ENCODE data around the gene TAF1A.

The TAF1A gene

DNA sequence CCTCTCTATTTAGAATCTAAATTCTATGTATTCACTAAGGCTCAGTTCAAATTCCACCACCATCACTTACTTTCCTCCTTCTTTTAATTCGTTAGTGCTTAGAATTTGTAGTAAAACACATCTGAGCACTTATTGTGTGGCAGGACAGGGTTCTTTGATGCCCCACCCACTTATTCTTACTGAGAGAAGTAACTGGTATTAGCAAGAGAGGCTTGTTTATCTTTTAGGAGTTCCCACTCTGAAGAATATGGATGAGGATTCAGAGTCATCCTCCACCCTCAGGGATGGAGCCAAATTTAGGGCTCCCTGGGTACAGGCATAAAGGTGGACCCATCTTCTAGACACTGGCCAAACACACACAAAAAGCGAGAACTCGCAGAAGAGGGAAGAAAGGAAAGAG lies 11.5 kb upstream of the TAF1A start:
- Histone ChIP-seq H3K9ac (ENCODE audit: low read length in 5 of 5) (no peak overlapping the region), H3K4me1 (ENCODE audit: control insufficient read depth in 5 of 5, insufficient read depth in 5 of 5, low read length in 5 of 5) (no peaks in the 10 kb centered on the region), H3K27me3 (ENCODE audit: control insufficient read depth in 5 of 5, insufficient read depth in 4 of 5, low read length in 5 of 5) (no peaks in the 10 kb centered on the region), H3K4me3 (ENCODE audit: low read depth in 1 of 5, low read length in 5 of 5) (no peak overlapping the region), H3K27ac (ENCODE audit: low read depth, low read length) (no peak overlapping the region), H3K9me3 (ENCODE audit: control insufficient read depth in 5 of 5, low read length in 5 of 5) (no peaks in the 10 kb centered on the region), H3K36me3 (ENCODE audit: control insufficient read depth in 5 of 5, insufficient read depth in 5 of 5, low read length in 5 of 5) (no peaks in the 10 kb centered on the region)

DNA sequence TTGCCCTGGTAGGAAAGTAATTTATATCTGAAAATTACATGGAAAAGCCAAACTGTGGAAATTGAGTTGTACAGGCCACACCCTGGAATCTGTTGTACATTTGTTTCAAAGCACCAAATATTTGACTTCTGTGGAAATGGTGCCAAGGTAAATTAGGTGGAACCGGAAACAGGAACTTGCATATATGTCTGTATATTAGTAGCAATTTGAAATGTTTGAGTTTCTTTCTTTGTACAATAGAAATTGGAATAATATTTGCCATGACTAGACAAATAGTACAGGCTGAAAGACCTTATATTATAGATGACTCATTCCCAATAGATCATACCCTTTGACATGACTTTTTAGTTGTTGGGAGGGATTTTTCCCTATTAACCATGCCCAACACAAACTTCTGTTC lies 10.5 kb upstream of the TAF1A start:
- Histone ChIP-seq H3K9ac (ENCODE audit: low read length in 5 of 5) (no peak overlapping the region), H3K27me3 (ENCODE audit: control insufficient read depth in 5 of 5, insufficient read depth in 4 of 5, low read length in 5 of 5) (no peaks in the 10 kb centered on the region)

DNA sequence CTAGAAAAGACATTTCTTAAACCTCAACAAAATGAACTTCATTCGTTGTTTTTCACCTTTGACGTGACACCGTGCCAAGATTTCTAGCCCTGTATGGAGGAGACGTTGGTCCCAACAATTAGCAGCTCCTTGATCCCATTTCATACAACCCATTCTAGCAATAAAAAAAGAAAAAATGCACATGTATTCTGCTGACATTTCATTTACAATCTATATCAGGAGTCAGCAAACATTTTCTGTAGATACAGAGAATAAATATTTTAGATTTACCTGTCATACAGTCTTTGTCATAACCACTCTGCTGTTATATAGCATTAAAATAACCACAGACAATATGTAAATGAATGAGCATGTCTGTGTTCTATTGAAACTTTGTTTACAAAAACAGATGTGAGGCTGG lies 7.0 kb upstream of the TAF1A start:
- Histone ChIP-seq H3K4me3 (ENCODE audit: low read depth in 1 of 5, low read length in 5 of 5) (no peak overlapping the region), H3K27me3 (ENCODE audit: control insufficient read depth in 5 of 5, insufficient read depth in 4 of 5, low read length in 5 of 5) (no peaks in the 10 kb centered on the region), H3K4me1 (ENCODE audit: control insufficient read depth in 5 of 5, insufficient read depth in 5 of 5, low read length in 5 of 5) (no peaks in the 10 kb centered on the region)

More for the DNA sequence above, 10.5 kb upstream of the TAF1A start:
- H3K9me3 ChIP-seq (ENCODE audit: control insufficient read depth in 5 of 5, low read length in 5 of 5) = peaks cover 0 to 3% (median 0%) of the 10 kb centered on the region in 5 donors
- no peak overlapping the region for H3K4me3 ChIP-seq (ENCODE audit: low read depth in 1 of 5, low read length in 5 of 5)
- no peaks in the 10 kb centered on the region for H3K4me1 ChIP-seq (ENCODE audit: control insufficient read depth in 5 of 5, insufficient read depth in 5 of 5, low read length in 5 of 5)
- H3K36me3 ChIP-seq (ENCODE audit: control insufficient read depth in 5 of 5, insufficient read depth in 5 of 5, low read length in 5 of 5) = no peaks in the 10 kb centered on the region
- H3K27ac ChIP-seq (ENCODE audit: low read depth, low read length) = no peak overlapping the region

GRCh38 chr1:222594789-222595188 lies 5.1 kb upstream of the TAF1A start:
- Histone ChIP-seq H3K4me1 (ENCODE audit: control insufficient read depth in 5 of 5, insufficient read depth in 5 of 5, low read length in 5 of 5) (peaks cover 2 to 9% (median 7%) of the 10 kb centered on the region in 5 donors), H3K4me3 (ENCODE audit: low read depth in 1 of 5, low read length in 5 of 5) (no peak overlapping the region), H3K9ac (ENCODE audit: low read length in 5 of 5) (no peak overlapping the region), H3K36me3 (ENCODE audit: control insufficient read depth in 5 of 5, insufficient read depth in 5 of 5, low read length in 5 of 5) (no peaks in the 10 kb centered on the region), H3K9me3 (ENCODE audit: control insufficient read depth in 5 of 5, low read length in 5 of 5) (peaks cover 0 to 3% (median 0%) of the 10 kb centered on the region in 5 donors), H3K27ac (ENCODE audit: low read depth, low read length) (no peak overlapping the region), H3K27me3 (ENCODE audit: control insufficient read depth in 5 of 5, insufficient read depth in 4 of 5, low read length in 5 of 5) (no peaks in the 10 kb centered on the region)

More for the DNA sequence above, 7.0 kb upstream of the TAF1A start:
- no peak overlapping the region for H3K9ac ChIP-seq (ENCODE audit: low read length in 5 of 5)
- H3K27ac ChIP-seq (ENCODE audit: low read depth, low read length) = no peak overlapping the region
- peaks cover 0 to 3% (median 0%) of the 10 kb centered on the region in 5 donors for H3K9me3 ChIP-seq (ENCODE audit: control insufficient read depth in 5 of 5, low read length in 5 of 5)
- no peaks in the 10 kb centered on the region for H3K36me3 ChIP-seq (ENCODE audit: control insufficient read depth in 5 of 5, insufficient read depth in 5 of 5, low read length in 5 of 5)

GRCh38 chr1:222592171-222592570 lies 2.4 kb upstream of the TAF1A start:
- peaks cover 0 to 2% (median 2%) of the 10 kb centered on the region in 5 donors for H3K36me3 ChIP-seq (ENCODE audit: control insufficient read depth in 5 of 5, insufficient read depth in 5 of 5, low read length in 5 of 5)
- H3K9ac ChIP-seq (ENCODE audit: low read length in 5 of 5) = no peak overlapping the region
- peaks cover 2 to 24% (median 20%) of the 10 kb centered on the region in 5 donors for H3K4me1 ChIP-seq (ENCODE audit: control insufficient read depth in 5 of 5, insufficient read depth in 5 of 5, low read length in 5 of 5)
- H3K9me3 ChIP-seq (ENCODE audit: control insufficient read depth in 5 of 5, low read length in 5 of 5) = peaks cover 0 to 3% (median 0%) of the 10 kb centered on the region in 5 donors
- H3K27me3 ChIP-seq (ENCODE audit: control insufficient read depth in 5 of 5, insufficient read depth in 4 of 5, low read length in 5 of 5) = no peaks in the 10 kb centered on the region
- no peak overlapping the region for H3K27ac ChIP-seq (ENCODE audit: low read depth, low read length)
- H3K4me3 ChIP-seq (ENCODE audit: low read depth in 1 of 5, low read length in 5 of 5) = no peak overlapping the region

GRCh38 chr1:222588135-222588534 lies 1.6 kb downstream of the TAF1A start:
- Histone ChIP-seq H3K4me1 (ENCODE audit: control insufficient read depth in 5 of 5, insufficient read depth in 5 of 5, low read length in 5 of 5) (peaks cover 2 to 31% (median 20%) of the 10 kb centered on the region in 5 donors), H3K4me3 (ENCODE audit: low read depth in 1 of 5, low read length in 5 of 5) (no peak overlapping the region), H3K27me3 (ENCODE audit: control insufficient read depth in 5 of 5, insufficient read depth in 4 of 5, low read length in 5 of 5) (no peaks in the 10 kb centered on the region), H3K9ac (ENCODE audit: low read length in 5 of 5) (no peak overlapping the region), H3K27ac (ENCODE audit: low read depth, low read length) (no peak overlapping the region), H3K9me3 (ENCODE audit: control insufficient read depth in 5 of 5, low read length in 5 of 5) (no peaks in the 10 kb centered on the region), H3K36me3 (ENCODE audit: control insufficient read depth in 5 of 5, insufficient read depth in 5 of 5, low read length in 5 of 5) (peaks cover 3 to 16% (median 11%) of the 10 kb centered on the region in 5 donors)

- Histone ChIP-seq H3K27me3 (ENCODE audit: control insufficient read depth in 5 of 5, insufficient read depth in 4 of 5, low read length in 5 of 5) (no peaks in the 10 kb centered on the region), H3K36me3 (ENCODE audit: control insufficient read depth in 5 of 5, insufficient read depth in 5 of 5, low read length in 5 of 5) (peaks cover 3 to 20% (median 16%) of the 10 kb centered on the region in 5 donors), H3K9ac (ENCODE audit: low read length in 5 of 5) (no peak overlapping the region), H3K4me1 (ENCODE audit: control insufficient read depth in 5 of 5, insufficient read depth in 5 of 5, low read length in 5 of 5) (peaks cover 2 to 36% (median 25%) of the 10 kb centered on the region in 5 donors), H3K4me3 (ENCODE audit: low read depth in 1 of 5, low read length in 5 of 5) (no peak overlapping the region), H3K9me3 (ENCODE audit: control insufficient read depth in 5 of 5, low read length in 5 of 5) (no peaks in the 10 kb centered on the region), H3K27ac (ENCODE audit: low read depth, low read length) (no peak overlapping the region)
Observed at GRCh38 chr1:222586842-222587241, 2.9 kb downstream of the TAF1A start.

GRCh38 chr1:222583079-222583478 lies 6.7 kb downstream of the TAF1A start:
- no peaks in the 10 kb centered on the region for H3K27me3 ChIP-seq (ENCODE audit: control insufficient read depth in 5 of 5, insufficient read depth in 4 of 5, low read length in 5 of 5)
- H3K9me3 ChIP-seq (ENCODE audit: control insufficient read depth in 5 of 5, low read length in 5 of 5) = no peaks in the 10 kb centered on the region
- H3K36me3 ChIP-seq (ENCODE audit: control insufficient read depth in 5 of 5, insufficient read depth in 5 of 5, low read length in 5 of 5) = peaks cover 3 to 28% (median 20%) of the 10 kb centered on the region in 5 donors
- no peak overlapping the region for H3K9ac ChIP-seq (ENCODE audit: low read length in 5 of 5)
- H3K4me1 ChIP-seq (ENCODE audit: control insufficient read depth in 5 of 5, insufficient read depth in 5 of 5, low read length in 5 of 5) = peaks cover 0 to 15% (median 4%) of the 10 kb centered on the region in 5 donors
- no peak overlapping the region for H3K4me3 ChIP-seq (ENCODE audit: low read depth in 1 of 5, low read length in 5 of 5)
- no peak overlapping the region for H3K27ac ChIP-seq (ENCODE audit: low read depth, low read length)

GRCh38 chr1:222582099-222582774 lies 7.5 kb downstream of the TAF1A start:
- no peak overlapping the region for H3K4me3 ChIP-seq (ENCODE audit: low read depth in 1 of 5, low read length in 5 of 5)
- peaks cover 0 to 13% (median 4%) of the 10 kb centered on the region in 5 donors for H3K4me1 ChIP-seq (ENCODE audit: control insufficient read depth in 5 of 5, insufficient read depth in 5 of 5, low read length in 5 of 5)
- H3K36me3 ChIP-seq (ENCODE audit: control insufficient read depth in 5 of 5, insufficient read depth in 5 of 5, low read length in 5 of 5) = peaks cover 3 to 26% (median 22%) of the 10 kb centered on the region in 5 donors
- no peak overlapping the region for H3K9ac ChIP-seq (ENCODE audit: low read length in 5 of 5)
- H3K27me3 ChIP-seq (ENCODE audit: control insufficient read depth in 5 of 5, insufficient read depth in 4 of 5, low read length in 5 of 5) = no peaks in the 10 kb centered on the region
- no peak overlapping the region for H3K27ac ChIP-seq (ENCODE audit: low read depth, low read length)
- no peaks in the 10 kb centered on the region for H3K9me3 ChIP-seq (ENCODE audit: control insufficient read depth in 5 of 5, low read length in 5 of 5)

DNA sequence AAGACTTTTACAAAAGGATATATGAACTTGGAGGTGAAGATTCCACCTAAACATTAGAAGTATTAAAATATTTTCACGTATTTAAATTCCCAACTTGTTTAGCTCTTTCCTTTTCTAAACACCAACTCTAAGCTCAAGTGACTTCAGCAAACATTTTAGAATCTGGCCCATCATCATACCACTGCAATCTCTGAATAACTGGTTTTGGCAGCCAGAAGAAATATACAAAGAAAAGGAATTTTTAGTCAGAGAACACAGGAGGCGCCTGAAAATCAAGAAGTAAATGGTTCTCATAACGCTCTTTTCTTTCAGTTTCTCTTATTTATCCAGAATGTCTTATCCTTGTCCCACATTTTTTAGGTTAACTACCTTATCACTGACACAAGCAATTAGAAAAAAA lies 10.4 kb downstream of the TAF1A start:
- peaks cover 0 to 11% (median 4%) of the 10 kb centered on the region in 5 donors for H3K4me1 ChIP-seq (ENCODE audit: control insufficient read depth in 5 of 5, insufficient read depth in 5 of 5, low read length in 5 of 5)
- H3K27ac ChIP-seq (ENCODE audit: low read depth, low read length) = no peak overlapping the region
- H3K9ac ChIP-seq (ENCODE audit: low read length in 5 of 5) = no peak overlapping the region
- H3K36me3 ChIP-seq (ENCODE audit: control insufficient read depth in 5 of 5, insufficient read depth in 5 of 5, low read length in 5 of 5) = peaks cover 5 to 30% (median 27%) of the 10 kb centered on the region in 5 donors
- H3K27me3 ChIP-seq (ENCODE audit: control insufficient read depth in 5 of 5, insufficient read depth in 4 of 5, low read length in 5 of 5) = no peaks in the 10 kb centered on the region
- no peaks in the 10 kb centered on the region for H3K9me3 ChIP-seq (ENCODE audit: control insufficient read depth in 5 of 5, low read length in 5 of 5)
- H3K4me3 ChIP-seq (ENCODE audit: low read depth in 1 of 5, low read length in 5 of 5) = no peak overlapping the region

Measured in subcutaneous abdominal adipose tissue (tissue), 5 donors.